NCI-H524 treated with DMSO at 0.1 percent for 48 hours (cell line): ENCODE results near the gene ADPRHL1.
"Not testable (repeated sequence)": the region's sequence is repeated elsewhere in the genome, so short reads cannot be mapped to it uniquely, and the experiment has no call there.

Experiments
- DNase-seq: peaks from one replicate; lab custom pipeline; 2025; lab: John Stamatoyannopoulos, UW

ADPRHL1 gene

DNA sequence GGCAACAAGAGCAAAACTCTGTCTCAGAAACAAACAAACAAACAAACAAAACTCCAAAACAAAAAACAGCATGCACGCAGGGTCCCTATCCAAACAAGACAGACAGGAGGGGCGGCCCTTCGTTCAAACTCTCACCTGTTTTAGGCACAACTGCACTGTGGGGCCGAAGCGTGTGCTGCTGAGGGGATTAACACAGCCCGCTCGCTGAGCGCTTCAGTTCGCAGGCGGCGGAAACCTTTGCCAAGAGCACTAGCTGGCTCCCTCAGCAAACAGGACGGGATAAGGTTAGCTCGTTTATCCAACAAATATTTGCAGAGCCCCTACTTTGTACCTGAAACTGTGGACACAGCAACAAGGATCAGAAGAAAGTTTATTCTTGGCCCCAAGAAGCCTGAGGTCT, 1.6 kb upstream of the ADPRHL1 start:
- DNase-seq = no peak

DNA sequence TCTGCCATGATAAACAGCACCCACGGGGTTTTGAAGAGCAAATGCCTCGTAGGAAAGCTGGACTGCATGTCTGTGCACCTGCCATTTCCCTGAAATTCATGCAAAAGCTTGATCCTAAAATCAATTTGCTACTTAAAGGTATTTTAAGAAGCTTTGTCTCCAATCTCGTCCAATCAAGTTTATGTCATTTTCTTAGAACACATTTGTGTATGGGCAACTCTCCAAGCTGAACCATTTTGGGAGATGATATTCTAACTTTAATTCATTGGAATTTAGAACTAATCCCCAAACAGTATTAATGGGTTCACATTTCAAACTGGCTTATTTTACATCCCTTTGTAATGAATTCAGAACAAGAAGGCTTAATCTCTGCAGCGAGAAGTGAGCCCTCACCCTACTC, 822 bp downstream of the ADPRHL1 start:
- DNase-seq = no peak

DNA sequence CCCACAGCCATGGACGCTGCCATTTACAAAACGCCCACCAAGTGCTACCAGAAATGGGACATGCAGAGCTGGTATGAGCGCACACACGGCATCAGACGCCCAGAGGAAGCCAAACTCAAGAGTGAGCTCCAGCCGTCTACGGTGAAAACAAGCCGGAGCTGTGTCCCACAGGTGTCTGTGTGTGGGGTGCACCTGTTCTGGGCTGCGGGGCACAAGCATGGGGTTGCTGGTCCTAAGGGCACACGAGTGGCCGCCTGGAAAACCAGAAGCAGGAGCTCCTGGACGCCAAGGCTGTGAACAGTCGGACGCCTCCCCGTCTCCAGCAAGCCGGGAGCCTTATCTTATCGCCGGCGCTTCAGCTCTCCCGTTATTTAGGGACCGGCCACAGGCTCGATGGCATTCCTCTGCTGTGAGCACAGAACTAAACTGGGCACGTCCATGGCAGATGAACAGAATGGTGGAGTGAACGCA, 1.3 kb downstream of the ADPRHL1 start:
- no peak for DNase-seq

DNA sequence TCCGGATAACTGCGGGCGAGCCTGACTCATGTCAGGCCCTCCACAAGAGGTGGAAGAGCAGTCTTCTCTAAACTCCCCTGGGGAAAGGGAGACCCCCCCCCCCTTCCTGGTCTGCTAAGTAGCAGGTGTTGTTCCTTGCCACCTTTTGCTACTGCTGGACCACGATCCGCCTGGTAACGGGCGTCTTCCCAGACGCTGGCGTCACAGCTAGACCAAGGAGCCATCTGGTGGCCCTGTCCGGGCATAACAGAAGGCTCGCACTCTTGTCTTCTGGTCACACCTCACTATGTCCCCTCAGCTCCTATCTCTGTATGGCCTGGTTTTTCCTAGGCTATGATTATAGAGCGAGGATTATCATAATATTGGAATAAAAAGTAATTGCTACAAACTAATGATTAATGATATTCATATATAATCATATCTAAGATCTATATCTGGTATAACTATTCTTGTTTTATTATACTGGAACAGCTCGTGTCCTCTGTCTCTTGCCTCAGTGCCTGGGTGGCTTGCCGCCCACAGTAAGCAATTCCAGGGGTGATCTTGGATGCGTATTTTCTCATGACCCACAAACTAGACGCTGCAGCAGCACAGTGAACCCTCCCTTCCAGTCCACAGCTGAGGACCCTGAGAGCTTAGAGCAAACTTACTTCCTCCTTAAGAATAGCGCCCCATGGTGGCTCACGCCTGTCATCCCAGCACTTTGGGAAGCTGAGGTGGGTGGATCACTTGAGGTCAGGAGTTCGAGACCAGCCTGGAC, 2.2 kb downstream of the ADPRHL1 start:
- DNase-seq = not testable (repeated sequence)

DNA sequence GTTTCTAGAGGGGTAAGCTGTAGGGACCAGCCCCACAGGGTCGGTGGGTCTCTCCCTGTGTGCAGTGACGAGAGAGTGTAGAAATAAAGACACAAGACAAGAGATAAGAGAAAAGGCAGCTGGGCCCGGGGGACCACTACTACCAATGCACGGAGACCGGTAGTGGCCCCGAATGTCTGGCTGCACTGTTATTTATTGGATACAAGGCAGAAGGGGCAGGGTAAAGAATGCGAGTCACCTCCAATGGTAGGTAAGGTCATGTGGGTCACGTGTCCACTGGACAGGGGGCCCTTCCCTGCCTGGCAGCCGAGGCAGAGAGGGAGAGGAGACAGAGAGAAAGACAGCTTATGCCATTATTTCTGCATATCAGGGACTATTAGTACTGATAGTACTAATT, 2.9 kb downstream of the ADPRHL1 start:
- not testable (repeated sequence) for DNase-seq

- no peak for DNase-seq
Observed at GRCh38 chr13:113449693-113450347, 3.5 kb downstream of the ADPRHL1 start.

DNA sequence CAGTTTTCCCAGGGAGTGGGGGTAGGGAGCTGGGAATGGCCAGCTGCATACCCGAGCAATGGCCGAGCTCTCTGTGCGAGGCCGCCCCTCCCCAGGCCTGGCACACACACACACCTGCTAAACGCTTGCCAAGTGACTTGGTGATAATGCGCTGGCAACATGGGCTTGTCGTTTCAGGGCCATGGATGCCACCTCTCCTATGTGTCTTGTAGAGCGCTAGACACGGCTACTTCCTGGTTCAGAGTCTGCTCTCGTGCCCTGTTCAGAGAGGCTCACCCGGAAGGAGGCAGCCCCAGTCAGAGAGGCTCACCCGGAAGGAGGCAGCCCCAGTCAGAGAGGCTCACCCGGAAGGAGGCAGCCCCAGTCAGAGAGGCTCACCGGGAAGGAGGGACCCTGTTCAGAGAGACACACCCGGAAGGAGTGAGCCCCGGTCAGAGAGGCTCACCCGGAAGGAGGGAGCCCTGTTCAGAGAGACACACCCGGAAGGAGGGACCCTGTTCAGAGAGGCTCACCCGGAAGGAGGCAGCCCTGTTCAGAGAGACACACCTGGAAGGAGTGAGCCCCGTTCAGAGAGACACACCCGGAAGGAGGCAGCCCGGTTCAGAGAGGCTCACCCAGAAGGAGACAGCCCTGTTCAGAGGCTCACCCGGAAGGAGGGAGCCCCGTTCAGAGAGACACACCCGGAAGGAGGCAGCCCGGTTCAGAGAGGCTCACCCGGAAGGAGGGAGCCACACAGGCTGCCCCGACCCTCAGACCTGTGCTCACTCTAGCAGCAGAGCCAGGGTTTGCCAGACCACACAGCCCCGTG, 4.2 kb downstream of the ADPRHL1 start:
- peak; percentile 77 for DNase-seq

- DNase-seq = no peak
Observed at GRCh38 chr13:113448545-113448884, 4.8 kb downstream of the ADPRHL1 start.

- DNase-seq = no peak
Observed at GRCh38 chr13:113447596-113447995, 5.7 kb downstream of the ADPRHL1 start.

DNA sequence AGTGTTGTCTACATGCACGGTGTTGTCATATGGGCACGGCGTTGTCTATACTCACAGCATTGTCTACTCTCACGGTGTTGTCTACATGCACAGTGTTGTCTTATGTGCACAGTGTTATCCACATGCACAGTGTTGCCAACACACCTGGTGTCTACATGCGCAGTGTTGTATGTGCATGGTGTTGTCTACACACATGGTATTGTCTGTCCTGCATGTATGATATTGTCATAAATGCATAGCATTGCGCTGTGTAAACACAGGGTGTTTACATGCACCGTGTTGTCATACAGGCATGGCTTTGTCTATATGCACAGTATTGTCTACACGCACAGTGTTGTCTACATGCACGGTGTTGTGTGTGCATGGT, 6.8 kb downstream of the ADPRHL1 start:
- DNase-seq = no peak

GRCh38 chr13:113445791-113446487, 7.3 kb downstream of the ADPRHL1 start:
- DNase-seq = no peak

- DNase-seq = no peak
Observed at GRCh38 chr13:113443991-113444390, 9.3 kb downstream of the ADPRHL1 start.

- DNase-seq = no peak
Observed at GRCh38 chr13:113442985-113443362, 10.3 kb downstream of the ADPRHL1 start.

- no peak for DNase-seq
Observed at GRCh38 chr13:113442354-113442984, 10.8 kb downstream of the ADPRHL1 start.

GRCh38 chr13:113441661-113442060, 11.6 kb downstream of the ADPRHL1 start:
- no peak for DNase-seq

DNA sequence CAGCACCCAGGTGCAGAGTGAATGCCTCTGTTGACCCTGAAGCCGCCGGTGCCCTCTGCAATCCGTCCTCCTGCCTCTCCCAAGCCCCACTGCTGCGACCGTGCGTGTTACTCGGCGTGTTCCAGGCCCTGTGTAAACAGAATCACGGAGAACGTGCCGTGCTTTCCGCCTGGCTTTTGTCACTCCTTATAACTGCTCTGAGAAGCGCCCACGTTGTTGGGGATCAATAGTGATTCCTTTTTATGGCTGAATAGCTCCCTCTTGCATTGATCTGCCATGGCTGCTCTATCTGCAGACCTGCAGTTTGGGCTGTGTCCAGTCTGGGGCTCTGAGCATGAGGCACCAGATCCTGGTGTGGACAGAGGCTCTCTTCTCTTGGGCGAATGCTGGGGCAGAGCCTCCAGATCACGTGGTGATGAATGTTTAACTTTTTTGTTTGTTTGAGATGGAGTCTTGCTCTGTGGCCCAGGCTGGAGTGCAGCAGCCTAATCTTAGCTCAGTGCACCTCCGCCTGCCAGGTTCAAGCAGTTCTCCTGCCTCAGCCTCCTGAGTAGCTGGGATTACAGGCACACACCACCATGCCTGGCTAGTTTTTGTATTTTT, 15.8 kb downstream of the ADPRHL1 start:
- no peak for DNase-seq

GRCh38 chr13:113436866-113437265, 16.4 kb downstream of the ADPRHL1 start:
- DNase-seq = not testable (repeated sequence)

DNA sequence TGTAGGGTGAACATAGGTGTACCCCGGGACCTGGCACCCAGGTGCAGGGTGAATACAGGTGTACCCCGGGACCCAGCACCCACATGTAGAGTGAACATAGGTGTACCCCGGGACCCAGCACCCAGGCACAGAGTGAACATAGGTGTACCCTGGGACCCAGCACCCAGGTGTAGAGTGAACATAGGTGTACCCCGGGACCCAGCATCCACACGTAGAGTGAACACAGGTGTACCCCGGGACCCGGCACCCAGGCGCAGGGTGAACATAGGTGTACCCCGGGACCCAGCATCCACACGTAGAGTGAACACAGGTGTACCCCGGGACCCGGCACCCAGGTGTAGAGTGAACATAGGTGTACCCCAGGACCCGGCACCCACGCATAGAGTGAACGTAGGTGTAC, 17.4 kb downstream of the ADPRHL1 start:
- DNase-seq = not testable (repeated sequence)

GRCh38 chr13:113433391-113433916, 19.8 kb downstream of the ADPRHL1 start:
- no peak for DNase-seq

DNA sequence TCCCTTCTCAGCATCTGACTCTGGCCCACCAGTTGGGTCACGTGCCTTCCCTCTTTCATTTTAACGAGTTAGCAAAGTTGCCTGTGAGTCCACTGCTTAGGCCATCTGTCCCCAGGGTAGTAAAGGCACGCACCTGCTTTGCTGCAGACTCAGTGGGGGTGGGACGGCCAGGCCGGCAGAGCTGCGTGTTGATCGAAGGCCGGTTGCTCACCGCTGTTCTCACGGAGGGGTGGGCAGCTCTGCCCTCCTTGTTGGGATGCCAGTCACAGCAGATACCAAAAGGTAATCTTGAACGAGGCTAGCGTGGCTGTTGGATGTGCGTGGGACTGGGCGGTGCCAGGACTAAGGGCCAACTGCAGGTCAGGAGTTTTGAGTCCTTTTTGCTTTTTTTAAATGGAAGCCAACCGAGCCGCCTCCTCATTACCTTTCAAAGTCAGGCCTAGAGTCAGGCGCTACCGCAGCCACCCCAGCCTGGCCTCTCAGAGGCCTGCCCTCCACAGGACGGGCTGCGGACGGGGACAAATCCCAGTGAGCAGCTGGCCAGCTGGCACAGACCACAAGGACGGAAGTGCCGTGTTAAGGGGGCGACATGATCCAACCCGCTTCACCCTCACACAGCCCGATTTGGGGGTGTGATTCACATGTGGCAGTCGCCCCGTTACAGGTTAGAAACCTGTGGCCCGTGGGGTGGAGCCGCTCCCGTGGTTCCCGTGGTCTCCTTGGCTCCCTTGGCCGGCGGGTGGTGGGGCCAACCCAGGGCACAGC, 20.6 kb downstream of the ADPRHL1 start:
- no peak for DNase-seq
